Measurements from ENCODE around the gene AAGAB.

- TF ChIP-seq POLR2A (IDR thresholded peaks at IDR 0.05; ENCODE audit: extremely low read depth, insufficient read length) = no peak
- no peak for TF ChIP-seq CTCF (IDR thresholded peaks at IDR 0.05; ENCODE audit: low read depth, low read length)
- TF ChIP-seq MAX (IDR thresholded peaks at IDR 0.05; ENCODE audit: low read depth, low read length) = no peak
Measured at GRCh38 chr15:67253549-67254237, 768 bp downstream of the AAGAB start.
